Effector memory CD4-positive, alpha-beta T cell (primary cell): ENCODE results near the gene ALOX12B.
"Not testable (repeated sequence)": the region's sequence is repeated elsewhere in the genome, so short reads cannot be mapped to it uniquely, and the experiment has no call there.

ENCODE experiments used
- DNase-seq, 3 donors: peaks; one replicate each; pipeline ENCODE4 v3.0.0-alpha.2; 2020
- H3K27ac ChIP-seq: 2 replicates; pipeline ENCODE4 v1.7.0; 2013; ENCODE audit warnings: mild to moderate bottlenecking, low read length, moderate library complexity; ENCODE audit not compliant: insufficient read depth, poor library complexity, severe bottlenecking
- H3K27me3 ChIP-seq: replicated peaks from 2 replicates; pipeline ENCODE4 v1.7.0; 2013; ENCODE audit warnings: mild to moderate bottlenecking, low read length; ENCODE audit not compliant: insufficient read depth, control insufficient read depth, poor library complexity, severe bottlenecking
- H3K36me3 ChIP-seq: 2 replicates; pipeline ENCODE4 v1.7.0; 2013; ENCODE audit warnings: mild to moderate bottlenecking, low read length, moderate library complexity; ENCODE audit not compliant: control insufficient read depth, insufficient read depth
- H3K4me1 ChIP-seq: 2 replicates; pipeline ENCODE4 v1.7.0; 2013; ENCODE audit warnings: low read length, mild to moderate bottlenecking; ENCODE audit not compliant: control insufficient read depth, insufficient read depth, poor library complexity, severe bottlenecking
- H3K4me3 ChIP-seq: 2 replicates; pipeline ENCODE4 v1.7.0; 2013; ENCODE audit warnings: low read length, low read depth, mild to moderate bottlenecking; ENCODE audit not compliant: insufficient read depth, poor library complexity, severe bottlenecking
- H3K9me3 ChIP-seq: 2 replicates; pipeline ENCODE4 v1.7.0; 2013; ENCODE audit warnings: mild to moderate bottlenecking, low read length, moderate library complexity; ENCODE audit not compliant: control insufficient read depth

Gene ALOX12B

GRCh38 chr17:8084250-8084649 is 3.3 kb downstream of the ALOX12B start:
- peaks cover 8% of the 10 kb centered on the region for H3K4me1 ChIP-seq
- no peaks in the 10 kb centered on the region for H3K36me3 ChIP-seq
- H3K27me3 ChIP-seq = no peaks in the 10 kb centered on the region
- H3K9me3 ChIP-seq = no peaks in the 10 kb centered on the region
- no peak overlapping the region for H3K27ac ChIP-seq
- no peak overlapping the region for H3K4me3 ChIP-seq
- no peak for DNase-seq

GRCh38 chr17:8082292-8082691 is 5.2 kb downstream of the ALOX12B start:
- H3K36me3 ChIP-seq = no peaks in the 10 kb centered on the region
- no peaks in the 10 kb centered on the region for H3K9me3 ChIP-seq
- peaks cover 10% of the 10 kb centered on the region for H3K4me1 ChIP-seq
- no peak for DNase-seq
- no peak overlapping the region for H3K4me3 ChIP-seq
- H3K27ac ChIP-seq = no peak overlapping the region
- H3K27me3 ChIP-seq = no peaks in the 10 kb centered on the region

GRCh38 chr17:8081876-8082275 is 5.6 kb downstream of the ALOX12B start:
- H3K27ac ChIP-seq = no peak overlapping the region
- no peaks in the 10 kb centered on the region for H3K27me3 ChIP-seq
- DNase-seq = no peak
- no peaks in the 10 kb centered on the region for H3K9me3 ChIP-seq
- H3K4me3 ChIP-seq = no peak overlapping the region
- H3K36me3 ChIP-seq = no peaks in the 10 kb centered on the region
- H3K4me1 ChIP-seq = peaks cover 10% of the 10 kb centered on the region

- no peaks in the 10 kb centered on the region for H3K9me3 ChIP-seq
- H3K36me3 ChIP-seq = no peaks in the 10 kb centered on the region
- H3K27ac ChIP-seq = no peak overlapping the region
- H3K4me1 ChIP-seq = peaks cover 10% of the 10 kb centered on the region
- H3K27me3 ChIP-seq = no peaks in the 10 kb centered on the region
- H3K4me3 ChIP-seq = no peak overlapping the region
- DNase-seq = no peak
These were observed 6.7 kb downstream of the ALOX12B start for GRCh38 chr17:8080799-8081219.

DNA sequence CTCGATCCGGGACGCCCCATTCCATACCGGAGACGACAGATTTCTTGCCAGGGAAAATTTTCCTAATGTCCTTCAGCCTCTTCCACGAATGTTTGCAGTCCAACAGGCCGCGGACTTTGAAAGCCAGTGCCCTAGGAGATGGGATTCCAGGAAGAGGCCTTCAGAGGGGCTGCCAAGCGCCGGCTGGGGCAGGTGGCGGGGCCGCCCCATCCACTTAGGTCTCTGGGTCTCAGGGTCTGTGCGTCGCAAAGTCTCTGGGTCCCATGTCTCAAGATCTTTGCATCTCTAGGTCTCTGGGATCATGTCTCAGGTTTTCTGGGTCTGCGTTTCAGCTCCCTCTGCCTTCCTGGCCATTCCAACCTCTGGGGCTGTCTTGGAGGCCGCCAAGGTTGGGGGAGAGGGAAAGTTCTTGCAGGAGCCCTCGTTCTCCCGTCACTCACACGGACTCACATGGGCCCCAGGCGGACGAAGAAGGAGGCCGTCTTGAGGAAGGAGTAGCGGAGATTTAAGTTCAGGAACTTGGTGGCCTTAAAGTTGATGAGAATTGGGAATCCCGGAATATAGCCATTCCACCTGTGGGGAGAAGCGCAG is 7.2 kb downstream of the ALOX12B start:
- Histone ChIP-seq H3K27ac (no peak overlapping the region), H3K4me1 (peaks cover 10% of the 10 kb centered on the region), H3K9me3 (no peaks in the 10 kb centered on the region), H3K4me3 (peak overlapping the region; percentile 73), H3K36me3 (no peaks in the 10 kb centered on the region), H3K27me3 (no peaks in the 10 kb centered on the region)
- no peak for DNase-seq

DNA sequence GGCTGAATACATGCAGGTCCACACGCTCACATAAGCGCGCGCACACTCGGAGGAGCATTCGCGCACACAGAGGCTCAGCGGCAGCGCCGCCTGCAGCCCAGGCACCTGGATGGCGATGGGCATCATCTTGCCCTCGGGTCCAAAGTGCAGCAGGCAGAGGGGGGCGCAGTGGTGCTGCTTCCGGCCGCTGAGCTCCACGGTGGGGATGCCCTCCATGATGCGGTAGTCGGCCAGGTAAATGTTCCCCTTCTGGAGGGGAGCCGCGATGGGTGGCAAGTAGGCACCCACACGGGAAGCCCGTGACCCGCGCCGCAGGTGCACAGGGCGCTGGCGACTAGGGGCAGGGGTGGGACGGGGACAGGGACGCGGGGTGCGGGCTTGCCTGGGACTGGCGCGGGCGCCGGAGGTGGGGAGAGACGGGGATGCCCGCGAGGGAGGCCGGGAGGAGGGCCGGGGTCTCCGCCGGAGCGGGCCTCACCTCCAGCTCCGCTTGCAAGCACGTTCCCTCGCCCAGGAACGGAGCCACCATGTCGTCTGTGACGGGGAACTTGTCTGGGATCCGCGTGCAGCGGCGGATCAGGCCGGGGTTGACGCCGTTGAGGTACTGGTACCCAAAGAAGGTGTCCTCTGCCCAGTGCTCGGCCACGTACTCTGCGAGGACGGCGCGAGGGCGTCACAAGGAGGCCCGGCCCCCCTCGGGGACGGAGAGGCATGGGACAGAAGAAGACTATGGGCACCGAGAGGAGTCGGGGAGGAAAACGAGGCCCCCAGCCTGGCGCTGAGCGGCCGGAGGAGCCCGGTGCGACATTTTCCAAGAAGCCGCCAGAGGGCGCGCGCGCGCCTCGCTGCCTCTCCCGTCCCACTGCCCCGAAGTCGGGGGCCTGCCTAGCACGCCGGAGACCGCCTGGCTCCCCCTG is 8.0 kb downstream of the ALOX12B start:
- Histone ChIP-seq H3K27ac (peak overlapping the region; percentile 65), H3K27me3 (peaks cover 3% of the 10 kb centered on the region), H3K36me3 (no peaks in the 10 kb centered on the region), H3K4me3 (peak overlapping the region; percentile 73), H3K9me3 (no peaks in the 10 kb centered on the region), H3K4me1 (peaks cover 10% of the 10 kb centered on the region)
- peak; percentile 53 to 64 (median 59) for DNase-seq

- H3K4me1 ChIP-seq = peaks cover 24% of the 10 kb centered on the region
- not testable (repeated sequence) for H3K9me3 ChIP-seq, H3K4me3 ChIP-seq, H3K27ac ChIP-seq, H3K36me3 ChIP-seq, DNase-seq
- peaks cover 17% of the 10 kb centered on the region for H3K27me3 ChIP-seq
These were observed 9.6 kb downstream of the ALOX12B start for GRCh38 chr17:8077939-8078338.

DNA sequence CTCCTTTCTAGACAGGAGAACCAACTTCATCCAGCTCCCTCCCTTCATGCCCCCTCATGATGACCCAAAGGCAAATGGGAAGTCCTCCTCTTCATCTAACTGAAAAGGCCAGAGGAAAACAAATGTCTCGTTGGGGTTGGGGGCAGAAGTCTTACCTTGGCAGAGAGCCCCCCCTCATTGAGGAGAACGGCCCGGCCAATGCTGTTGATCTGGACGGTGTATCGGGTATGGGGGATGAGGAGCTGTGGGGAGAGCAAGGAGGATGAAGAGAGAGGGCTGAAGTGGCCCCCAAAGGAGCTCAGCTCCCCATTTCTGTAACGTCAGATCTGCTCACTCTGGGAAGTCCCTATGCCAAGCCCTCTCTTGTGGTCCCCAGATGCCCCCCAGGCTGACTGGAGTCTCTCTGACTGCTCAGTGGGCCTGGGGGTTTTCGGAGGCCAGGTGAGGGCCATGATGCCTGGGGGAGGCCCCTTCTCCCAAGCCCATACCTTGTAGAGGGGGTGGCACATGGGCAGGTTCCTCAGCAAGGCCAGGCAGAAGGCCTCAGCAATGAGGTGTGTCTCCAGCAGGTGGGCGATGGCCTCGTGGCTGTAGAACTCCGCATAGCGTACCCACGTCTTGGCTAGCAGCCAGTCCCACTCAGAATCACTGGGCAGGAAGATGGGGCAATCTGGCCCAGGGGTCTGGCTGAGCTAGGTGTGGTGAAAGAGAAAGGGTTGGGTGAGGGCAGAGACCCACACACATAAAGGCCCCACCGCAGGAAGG is 10.8 kb downstream of the ALOX12B start:
- no peaks in the 10 kb centered on the region for H3K9me3 ChIP-seq
- H3K27me3 ChIP-seq = peaks cover 21% of the 10 kb centered on the region
- H3K27ac ChIP-seq = no peak overlapping the region
- H3K4me3 ChIP-seq = no peak overlapping the region
- peaks cover 33% of the 10 kb centered on the region for H3K4me1 ChIP-seq
- no peaks in the 10 kb centered on the region for H3K36me3 ChIP-seq
- no peak for DNase-seq

DNA sequence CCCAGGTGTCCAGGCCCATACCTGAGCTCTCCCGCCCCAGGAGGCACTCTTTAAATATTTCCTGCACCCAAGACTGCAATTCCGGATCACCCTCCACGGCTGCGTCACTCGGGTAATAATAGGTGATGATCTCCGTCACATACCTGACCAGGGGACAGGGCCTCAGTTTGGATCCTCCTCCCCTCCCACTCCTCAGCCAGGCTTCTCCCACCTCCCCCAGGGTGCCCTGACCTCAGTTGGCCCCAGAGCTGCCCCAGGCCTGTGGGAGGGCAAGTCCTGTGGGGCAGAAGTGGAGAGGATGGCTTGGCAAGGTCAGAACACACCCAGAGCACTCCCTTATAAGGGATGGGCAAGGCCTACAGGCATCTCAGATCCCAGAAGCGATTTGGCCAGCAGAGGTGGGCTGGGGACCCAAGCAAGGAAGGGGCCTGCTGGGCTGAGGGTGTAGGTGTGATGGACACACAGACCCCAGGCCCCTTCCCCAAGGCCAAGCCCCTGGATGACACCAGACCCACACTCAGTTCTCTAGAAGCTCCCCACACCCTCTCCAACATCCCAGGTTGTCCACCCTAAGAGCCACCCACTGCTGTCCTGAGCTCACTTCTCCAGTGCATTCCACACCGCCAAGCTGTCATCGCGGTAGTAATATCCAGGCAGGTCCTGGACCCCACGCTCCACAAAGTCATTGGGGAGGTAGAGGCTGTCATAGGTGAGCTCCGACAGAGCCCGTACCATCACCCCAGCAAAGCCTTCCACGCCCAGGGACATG is 11.8 kb downstream of the ALOX12B start:
- no peaks in the 10 kb centered on the region for H3K36me3 ChIP-seq
- H3K27ac ChIP-seq = no peak overlapping the region
- no peaks in the 10 kb centered on the region for H3K9me3 ChIP-seq
- H3K4me1 ChIP-seq = peaks cover 33% of the 10 kb centered on the region
- no peak overlapping the region for H3K4me3 ChIP-seq
- no peak for DNase-seq
- H3K27me3 ChIP-seq = peaks cover 21% of the 10 kb centered on the region
